GM21423 (cell line): ENCODE results near the gene TNS4.
"Not testable (repeated sequence)": the region's sequence is repeated elsewhere in the genome, so short reads cannot be mapped to it uniquely, and the experiment has no call there.

Source experiments
- ATAC-seq: cut with Tn5 transposase; IDR thresholded peaks from one replicate; pipeline ENCODE4 v1.9.1; 2021; ENCODE audit warnings: mild to moderate bottlenecking, moderate library complexity; ENCODE audit not compliant: unreplicated experiment

TNS4 gene, protein sequence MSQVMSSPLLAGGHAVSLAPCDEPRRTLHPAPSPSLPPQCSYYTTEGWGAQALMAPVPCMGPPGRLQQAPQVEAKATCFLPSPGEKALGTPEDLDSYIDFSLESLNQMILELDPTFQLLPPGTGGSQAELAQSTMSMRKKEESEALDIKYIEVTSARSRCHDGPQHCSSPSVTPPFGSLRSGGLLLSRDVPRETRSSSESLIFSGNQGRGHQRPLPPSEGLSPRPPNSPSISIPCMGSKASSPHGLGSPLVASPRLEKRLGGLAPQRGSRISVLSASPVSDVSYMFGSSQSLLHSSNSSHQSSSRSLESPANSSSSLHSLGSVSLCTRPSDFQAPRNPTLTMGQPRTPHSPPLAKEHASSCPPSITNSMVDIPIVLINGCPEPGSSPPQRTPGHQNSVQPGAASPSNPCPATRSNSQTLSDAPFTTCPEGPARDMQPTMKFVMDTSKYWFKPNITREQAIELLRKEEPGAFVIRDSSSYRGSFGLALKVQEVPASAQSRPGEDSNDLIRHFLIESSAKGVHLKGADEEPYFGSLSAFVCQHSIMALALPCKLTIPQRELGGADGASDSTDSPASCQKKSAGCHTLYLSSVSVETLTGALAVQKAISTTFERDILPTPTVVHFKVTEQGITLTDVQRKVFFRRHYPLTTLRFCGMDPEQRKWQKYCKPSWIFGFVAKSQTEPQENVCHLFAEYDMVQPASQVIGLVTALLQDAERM

DNA sequence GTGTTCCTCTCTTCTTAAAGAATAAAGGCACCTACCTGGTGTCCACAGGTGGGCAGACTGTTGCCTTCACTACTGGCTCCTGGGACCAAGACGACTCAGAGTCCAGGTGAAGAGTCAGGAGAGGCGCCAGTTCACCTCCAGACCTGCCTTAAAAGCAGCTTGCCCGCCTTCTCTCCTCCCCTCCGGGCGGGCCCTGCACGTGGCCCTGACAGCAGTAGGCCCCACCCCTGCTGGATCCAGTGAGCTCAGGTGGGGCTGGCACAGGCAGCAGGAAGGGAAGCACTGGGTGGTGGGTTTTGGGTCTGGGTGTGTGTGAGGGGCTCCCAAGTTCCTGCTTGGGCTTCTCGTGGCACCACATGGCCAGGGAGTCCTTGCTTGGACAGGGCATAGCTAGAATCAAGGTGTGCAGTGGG lies at the start of gene TNS4:
TSS of gene TNS4 (minus strand) at position 125 of the 413 bp plus-strand sequence. CDS start 5,198 bp downstream, outside the sequence.
- ATAC-seq: no peak

DNA sequence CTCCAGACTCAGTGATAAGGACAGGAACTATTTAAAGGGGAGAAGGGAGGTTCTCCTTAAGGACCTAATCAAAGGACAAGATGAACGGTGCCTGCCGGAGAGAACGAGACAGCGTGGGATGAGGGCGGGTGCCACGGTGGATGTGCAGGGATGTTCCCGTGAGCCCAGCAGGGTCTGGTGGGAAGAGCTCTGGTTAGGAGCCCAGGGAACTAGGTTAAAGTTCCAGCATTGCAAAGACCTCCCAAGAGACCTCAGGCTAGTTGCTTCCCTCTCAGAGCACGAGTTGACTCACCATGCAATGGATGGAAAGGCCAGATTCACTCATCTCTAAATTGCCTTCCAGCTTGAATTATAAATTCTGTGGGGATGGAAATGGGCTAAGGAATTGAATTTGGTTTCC lies 49.2 kb upstream of the TNS4 start:
- no peak for ATAC-seq

DNA sequence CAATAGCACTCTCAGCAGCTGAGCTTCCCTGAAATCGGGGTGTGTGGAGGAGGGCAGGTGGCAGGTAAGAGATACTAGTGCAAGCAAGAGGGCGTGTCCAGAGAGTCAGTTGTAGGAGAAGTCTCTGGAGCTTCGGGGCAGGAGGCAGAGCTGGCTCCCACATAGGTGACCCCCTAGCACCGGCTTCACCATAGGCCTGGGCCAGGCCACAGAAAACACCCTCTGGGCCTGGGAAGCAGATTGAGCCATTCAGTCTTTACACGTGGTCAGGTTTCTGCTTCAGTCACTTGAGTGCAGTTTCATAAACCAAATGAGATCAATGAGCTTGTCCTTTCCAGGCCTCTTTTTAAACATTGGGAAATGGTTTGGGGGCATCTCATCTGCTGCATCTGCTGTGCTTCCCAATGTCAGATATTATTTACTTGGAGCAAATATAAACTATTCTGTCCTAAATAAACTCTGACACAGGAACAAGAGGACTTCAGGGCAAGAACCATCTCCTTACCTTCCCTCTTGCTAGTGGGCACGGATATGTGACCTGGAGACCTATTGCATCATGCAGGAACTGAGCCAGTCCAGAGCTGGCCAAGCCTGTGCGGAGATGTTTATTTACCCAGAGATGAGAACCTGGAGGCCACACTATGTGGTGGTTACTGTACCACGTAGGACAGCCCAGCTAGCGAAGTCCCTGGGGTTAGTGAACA lies 47.7 kb upstream of the TNS4 start:
- ATAC-seq: no peak

DNA sequence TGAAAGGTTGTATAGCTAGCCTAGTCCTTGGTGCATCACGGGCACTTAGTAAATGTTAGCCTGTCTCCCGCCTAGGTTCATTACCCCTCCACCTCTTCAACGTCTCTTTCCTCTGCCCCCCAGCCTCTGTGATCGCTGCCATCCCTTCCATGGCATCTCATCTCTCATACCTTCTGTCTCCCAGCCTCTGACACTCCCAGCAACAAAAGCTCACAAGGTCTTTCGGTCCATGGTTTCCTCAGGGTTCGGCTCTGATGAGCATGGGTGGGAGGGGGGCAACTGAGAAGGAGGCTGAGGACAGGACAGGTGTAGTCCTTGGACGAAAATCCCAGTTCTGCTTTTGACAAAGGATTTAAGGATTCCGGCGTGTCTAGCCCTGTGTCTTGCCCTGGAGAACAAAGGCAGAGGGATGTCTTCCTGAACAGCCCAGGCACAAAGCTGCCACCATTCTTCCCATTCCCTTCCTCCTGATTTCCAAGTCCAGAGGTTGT lies 47.1 kb upstream of the TNS4 start:
- no peak for ATAC-seq

DNA sequence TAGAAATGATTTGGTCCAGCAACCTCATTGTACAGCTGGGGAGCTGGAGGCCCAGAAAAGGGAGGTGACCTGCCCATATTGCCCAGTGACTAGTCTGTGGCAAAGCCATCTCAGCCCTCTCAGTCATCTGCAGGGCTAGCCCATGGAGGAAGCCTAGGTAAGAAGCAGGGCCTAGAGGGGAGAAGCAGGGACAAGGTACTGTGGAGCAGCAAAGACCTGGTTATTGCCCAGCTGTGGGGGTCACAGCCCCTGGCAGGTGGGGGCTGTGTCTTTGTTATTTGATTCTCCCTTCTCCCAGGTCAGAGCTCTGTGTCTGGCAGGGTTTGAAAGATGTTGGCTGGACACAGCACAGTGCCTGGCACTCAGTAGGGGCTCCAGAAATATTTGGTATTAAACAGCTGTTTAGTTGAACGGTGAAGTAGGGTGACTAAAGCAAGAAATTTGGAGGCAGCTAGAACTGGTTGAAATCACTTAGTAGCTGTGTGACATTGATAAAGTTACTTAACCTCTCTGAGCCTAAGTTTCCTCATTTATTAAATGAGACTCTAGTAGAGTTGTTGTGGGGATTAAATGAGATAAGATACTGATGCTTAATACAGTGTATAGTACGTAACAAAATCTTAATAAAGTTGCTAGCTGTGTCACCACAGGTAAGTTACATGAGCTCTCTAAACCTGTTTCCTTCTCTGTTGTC lies 46.5 kb upstream of the TNS4 start:
- no peak for ATAC-seq

DNA sequence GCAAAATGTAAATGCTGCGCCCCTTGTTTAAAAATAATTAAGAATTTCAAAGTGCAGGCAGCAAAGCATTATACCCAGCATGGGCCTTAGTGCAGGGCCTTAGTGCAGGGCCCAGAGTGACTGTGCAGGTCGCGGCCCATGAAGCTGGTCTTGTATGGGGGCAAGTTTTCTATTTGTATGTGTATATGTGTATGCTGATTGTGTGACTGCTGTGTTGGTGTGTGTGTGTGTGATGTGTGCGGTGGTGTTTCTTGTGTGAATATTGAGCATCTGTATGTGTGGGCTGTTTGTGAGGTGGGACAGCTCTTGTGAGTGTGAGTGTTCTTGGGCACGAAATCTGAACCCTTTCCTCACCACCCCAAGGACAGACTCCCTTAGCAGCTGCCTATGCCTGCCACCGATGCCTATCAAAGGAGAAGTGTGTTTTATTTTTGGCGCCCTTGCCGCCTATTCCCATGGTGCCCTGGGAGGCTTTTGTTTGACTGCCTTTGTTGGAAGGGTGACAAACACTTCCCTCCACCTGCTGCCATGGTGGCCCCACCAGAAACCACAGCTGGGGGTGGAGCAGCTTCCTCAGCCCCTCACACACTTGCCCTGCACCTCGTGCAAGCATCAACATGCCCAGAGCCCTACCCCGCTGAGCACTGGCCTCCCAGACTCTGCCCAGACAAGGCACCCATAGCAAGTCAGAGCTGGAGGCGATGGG lies 45.8 kb upstream of the TNS4 start:
- ATAC-seq: no peak

DNA sequence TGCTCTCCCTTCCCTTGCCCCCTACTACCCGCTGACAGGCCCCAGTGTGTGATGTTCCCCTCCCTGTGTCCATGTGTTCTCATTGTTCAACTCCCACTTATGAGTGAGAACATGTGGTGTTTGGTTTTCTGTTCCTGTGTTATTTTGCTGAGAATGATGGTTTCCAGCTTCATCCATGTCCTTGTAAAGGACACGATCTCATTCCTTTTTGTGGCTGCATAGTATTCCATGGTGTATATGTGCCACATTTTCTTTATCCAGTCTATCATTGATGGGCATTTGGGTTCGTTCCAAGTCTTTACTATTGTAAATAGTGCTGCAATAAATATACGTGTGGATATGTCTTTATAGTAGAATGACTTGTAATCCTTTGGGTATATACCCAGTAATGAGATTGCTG lies 45.1 kb upstream of the TNS4 start:
- not testable (repeated sequence) for ATAC-seq

DNA sequence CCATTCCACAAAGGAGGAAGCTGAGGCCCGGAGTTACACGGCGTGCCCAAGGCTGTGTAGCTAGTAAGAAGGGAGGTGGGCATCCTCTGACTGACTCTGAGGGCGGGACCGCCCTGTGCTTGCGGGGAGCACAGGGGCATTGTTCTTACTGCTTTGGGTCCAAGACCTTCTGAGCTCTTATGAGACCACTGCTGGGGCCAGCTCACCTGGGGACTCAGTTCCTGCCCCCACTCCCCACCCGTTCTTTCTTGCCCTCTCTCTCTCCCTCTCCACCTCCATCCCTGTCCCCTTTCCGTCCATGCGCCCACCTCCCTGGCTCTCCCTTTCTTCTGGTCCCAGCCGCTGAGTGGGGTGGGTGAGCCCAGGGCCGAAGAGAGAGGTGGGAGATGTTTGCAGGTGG lies 44.2 kb upstream of the TNS4 start:
- ATAC-seq: no peak

DNA sequence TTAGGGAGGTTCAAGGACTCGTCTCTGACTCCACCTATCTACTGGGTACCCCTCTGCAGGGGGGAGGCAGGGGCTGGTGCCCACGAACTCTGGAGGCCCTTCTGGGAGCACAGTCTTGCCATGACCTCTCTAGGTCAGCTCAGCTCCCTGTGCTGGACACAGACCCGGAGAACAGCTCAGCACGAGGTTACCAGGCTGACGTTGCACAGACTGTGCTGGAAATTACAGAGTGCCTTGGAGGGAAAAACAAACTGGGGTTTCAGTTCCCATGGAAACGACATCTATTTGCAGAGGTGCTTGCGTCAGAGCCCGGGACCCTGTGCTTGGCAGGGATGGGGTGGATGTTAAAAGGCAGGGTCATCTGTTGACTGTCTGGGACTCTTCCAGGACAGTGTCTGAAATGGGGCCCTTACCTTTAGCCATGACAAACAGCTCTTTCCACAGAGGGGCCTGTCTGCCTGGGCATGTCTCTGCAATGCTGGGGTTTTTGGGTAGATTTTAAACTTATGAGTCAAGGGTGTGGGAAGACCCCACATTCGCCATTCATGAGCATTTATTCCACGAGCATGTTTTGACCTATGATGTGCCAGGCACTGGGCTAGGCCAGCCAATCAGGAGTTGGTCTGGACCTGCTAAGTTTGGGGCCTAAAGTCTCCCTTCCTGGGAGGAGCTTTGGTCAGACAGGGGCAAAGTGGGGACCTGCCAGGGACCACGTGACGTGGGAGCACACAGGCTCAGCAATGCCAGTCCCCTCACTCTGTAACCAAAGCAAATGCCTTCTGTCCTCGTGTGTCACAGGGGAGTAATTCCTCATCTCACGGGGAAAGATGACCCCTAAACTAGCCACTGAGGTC lies 41.4 kb upstream of the TNS4 start:
- ATAC-seq: peak; percentile 39

DNA sequence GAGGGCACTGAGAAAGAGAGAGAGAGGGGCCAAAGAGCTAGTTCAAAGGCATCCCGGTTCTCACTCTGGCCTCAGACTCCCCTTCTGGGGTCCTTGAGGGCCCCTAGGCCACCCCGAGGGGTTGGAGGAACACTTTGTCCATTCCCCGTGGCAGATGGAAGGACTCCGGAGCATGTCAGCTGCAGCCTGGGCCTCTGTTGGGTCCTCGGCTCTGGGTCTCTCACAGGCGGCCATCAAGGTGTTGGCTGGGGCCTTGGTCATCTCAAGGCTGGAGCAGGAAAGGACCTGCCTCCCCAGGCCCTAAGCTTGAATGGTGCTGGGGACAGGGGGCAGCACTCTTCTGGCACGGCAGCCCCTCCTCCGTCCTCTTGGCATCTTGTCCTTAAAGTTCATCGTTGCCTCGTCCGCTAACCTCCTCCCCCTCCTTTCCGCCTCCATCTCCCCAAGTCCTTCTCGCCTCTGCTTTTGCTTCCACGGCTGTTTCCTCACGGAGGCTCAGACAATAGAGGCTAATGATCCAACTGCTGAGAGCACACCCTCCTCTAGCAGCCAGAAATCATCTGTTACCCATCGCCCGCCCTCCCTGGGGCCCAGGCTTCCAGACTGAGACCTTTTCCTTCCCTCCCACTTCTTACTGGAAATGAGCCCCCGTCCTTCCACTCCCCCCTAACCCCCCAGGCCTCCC lies 40.6 kb upstream of the TNS4 start:
- no peak for ATAC-seq

DNA sequence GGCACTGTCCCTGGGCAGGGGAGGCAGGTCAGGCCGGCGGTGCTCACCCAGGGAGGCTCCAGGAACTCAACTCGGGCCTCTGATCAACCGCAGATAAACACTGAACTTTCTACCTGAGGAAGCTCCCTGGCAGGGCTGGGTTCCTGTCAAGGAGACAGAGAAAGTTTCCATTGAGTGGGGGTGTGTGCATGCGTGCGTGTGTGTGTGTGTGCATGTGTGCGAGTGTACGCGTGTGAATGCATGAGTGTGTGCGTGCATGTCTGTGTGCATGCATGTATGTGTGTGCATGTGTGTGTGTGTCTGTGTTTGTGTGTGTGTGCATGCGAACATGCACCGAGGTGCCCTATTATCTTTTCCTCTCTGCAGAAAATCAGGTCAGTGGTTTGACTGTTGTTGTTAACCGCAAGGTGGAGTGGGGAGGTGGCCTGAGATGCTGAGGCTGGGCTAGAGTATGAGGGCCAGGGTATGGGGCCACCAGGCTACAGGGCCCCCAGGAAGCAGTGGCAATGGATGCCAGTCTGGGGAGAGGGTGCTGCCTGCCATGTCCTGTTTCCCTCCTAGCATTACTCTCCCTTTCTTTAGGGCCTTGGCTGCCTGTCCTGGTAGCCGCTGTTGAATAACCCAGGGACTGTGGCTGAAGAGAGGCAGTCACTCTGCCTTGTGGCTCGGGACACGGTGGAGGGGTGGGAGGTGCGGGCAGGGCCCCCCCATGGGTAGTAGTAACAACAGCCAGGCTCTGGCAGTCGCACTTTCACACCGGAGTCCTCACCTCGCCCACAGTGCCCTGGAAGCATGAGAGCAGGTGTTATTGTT lies 39.8 kb upstream of the TNS4 start:
- ATAC-seq: no peak

DNA sequence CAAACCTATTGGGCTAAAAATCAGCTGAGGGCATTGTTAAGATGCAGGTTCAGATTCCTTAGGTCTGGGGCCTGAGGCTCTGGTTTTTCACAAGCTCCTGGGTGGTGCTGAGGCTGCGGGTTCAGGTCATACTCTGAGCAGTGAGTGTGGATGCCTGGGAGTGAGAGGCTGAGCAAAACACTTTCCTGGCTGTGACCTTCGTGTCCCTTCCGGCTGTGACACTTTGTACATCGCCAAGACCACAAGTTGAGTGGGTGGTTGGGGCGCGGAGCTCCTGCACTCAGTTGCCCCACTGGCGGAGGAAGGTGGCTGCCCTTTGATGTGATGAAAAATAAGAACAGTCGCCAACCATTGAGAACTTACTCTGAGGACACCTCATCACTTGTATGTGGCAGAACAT lies 39.0 kb upstream of the TNS4 start:
- no peak for ATAC-seq

DNA sequence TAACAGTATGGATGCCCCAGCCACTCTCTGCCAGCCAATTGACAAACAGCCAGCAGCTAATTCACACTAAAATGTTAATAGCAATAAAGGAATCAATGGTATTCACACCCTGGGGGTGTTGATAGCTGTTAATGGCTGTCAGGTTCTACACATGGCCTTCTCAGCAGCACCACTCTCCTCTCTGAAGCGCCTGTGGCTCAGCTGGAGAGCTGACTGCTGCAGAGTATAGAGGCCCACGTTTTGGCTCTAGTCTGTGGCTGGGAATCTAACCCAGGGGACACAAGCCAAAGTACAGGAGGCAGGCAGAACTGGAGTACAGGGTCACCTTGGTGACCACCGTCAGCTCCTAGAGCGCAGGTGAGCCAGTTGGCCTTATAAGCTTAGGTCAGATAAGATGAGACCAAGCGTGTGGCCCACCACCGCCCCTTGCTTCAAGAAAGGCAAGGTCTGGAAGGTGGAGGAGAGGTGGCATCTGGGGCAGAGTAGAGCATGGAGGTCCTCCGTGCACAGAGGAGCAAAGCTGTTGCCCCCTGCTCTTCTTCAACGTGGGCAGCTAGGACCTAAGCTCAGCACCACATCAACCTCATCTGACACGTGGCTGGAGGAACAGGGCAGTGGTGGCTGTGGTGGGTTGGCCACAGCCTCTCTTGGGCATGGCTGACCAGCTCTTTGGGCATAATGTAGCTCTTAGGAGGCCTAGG lies 38.4 kb upstream of the TNS4 start:
- no peak for ATAC-seq

DNA sequence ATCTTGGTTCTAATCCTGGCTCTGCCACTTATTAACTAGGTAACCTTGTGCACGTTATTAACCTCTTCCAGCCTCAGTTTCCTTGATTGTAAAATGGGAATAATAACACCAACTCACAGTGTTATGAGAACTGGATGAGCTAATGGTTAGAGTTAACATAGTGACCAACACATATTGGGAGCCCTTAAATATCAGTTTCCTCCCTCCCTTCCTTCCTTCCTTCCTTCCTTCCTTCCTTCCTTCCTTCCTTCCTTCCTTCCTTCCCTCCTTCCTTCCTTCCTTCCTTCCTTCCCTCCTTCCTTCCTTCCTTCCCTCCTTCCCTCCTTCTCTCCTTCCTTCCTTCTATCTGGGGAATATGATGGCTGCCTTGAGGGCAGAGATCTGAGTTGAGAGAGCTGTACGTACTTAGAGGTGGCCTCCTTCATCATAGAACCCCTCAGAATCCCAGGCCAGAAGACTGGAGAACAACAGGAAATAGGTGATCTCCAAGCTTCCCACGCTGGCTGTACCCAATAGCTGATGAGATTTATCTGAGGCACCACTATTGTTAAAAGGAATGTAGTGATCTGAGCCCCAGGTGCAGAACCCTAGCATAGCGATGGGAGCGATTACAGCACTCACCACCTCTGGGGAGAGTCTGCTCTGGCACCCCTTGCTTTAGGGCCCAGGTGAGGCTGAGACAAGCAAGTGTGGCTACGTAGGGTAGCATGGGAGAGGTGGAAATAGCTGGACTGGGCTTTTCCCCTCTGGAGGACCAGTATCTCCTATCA lies 37.7 kb upstream of the TNS4 start:
- ATAC-seq: no peak

DNA sequence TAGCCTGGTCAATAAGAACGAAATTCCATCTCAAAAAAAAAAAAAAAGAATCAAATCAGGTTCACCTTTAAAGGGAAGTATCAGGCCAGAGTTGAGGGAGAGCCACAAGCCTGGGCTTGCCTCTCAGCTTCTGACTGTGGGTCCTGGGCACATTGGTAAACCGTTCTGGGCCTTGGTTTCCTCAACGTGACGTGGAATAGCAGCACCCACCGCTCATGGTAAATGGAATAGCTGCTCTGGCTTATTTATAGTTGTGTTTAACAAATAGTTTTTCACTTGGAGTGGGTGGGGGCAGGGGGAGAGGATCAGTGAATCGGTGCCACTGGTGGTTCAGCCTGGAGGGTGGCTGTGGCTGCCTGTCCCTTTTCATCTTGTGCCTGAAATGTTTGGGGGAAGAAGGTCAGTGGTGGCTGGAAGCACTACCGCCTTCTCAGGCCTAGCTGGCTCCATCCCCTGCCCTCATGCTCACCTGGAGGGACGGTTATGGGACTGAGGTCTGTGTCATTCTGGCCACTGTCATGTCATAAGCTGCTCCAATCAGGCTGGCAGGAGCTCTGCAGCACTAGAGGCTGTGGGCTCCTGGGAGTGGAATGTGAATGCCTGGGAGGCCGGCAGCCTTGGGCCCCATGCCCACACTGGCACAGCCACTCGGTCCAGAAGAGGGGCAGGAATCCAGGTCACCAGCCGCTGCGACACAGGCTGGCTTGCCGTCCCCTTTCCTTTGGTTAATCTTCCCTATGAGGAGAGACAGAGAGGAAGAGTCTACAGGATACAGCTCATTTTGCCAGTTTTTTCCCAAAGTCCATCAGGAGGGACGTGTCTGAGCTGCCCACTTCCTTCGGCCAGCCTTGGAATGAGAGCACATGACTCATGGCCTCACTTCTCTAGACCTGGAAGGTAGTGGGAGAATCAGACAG lies 36.9 kb upstream of the TNS4 start:
- no peak for ATAC-seq
